Measurements from ENCODE around the gene WDR54.

GRCh38 chr2:74441690-74442482, 20.4 kb downstream of the WDR54 start, which contains the start of gene RTKN:
- TF ChIP-seq BCL3 (IDR thresholded peaks at IDR 0.05; ENCODE audit: borderline replicate concordance, insufficient read depth, low read depth, low read length, poor library complexity, severe bottlenecking): no peak
- TF ChIP-seq NFYB (IDR thresholded peaks at IDR 0.05; ENCODE audit: insufficient read depth, low read depth, low read length): no peak
- no peak for TF ChIP-seq EZH2 (IDR thresholded peaks at IDR 0.05; ENCODE audit: borderline replicate concordance, control insufficient read depth, low read depth, low read length)
- no peak for TF ChIP-seq PBX3 (IDR thresholded peaks at IDR 0.05; ENCODE audit: insufficient replicate concordance, low read depth, low read length)
- no peak for TF ChIP-seq SKIL (IDR thresholded peaks at IDR 0.05; ENCODE audit: low read depth, poor library complexity, severe bottlenecking)
- no peak for TF ChIP-seq BHLHE40 (IDR thresholded peaks at IDR 0.05; ENCODE audit: borderline replicate concordance in 1 of 2, low read depth in 2 of 2, low read length in 1 of 2)
- TF ChIP-seq CREB1 (IDR thresholded peaks at IDR 0.05; ENCODE audit: low read depth): no peak
- no peak for TF ChIP-seq CHD2 (IDR thresholded peaks at IDR 0.05; ENCODE audit: borderline replicate concordance, low read depth, low read length)
- TF ChIP-seq ZNF384 (IDR thresholded peaks at IDR 0.05; ENCODE audit: borderline replicate concordance, low read depth, low read length): no peak
- TF ChIP-seq, protein P1, sequence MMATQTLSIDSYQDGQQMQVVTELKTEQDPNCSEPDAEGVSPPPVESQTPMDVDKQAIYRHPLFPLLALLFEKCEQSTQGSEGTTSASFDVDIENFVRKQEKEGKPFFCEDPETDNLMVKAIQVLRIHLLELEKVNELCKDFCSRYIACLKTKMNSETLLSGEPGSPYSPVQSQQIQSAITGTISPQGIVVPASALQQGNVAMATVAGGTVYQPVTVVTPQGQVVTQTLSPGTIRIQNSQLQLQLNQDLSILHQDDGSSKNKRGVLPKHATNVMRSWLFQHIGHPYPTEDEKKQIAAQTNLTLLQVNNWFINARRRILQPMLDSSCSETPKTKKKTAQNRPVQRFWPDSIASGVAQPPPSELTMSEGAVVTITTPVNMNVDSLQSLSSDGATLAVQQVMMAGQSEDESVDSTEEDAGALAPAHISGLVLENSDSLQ (IDR thresholded peaks at IDR 0.05): no peak
- no peak for TF ChIP-seq BMI1 (IDR thresholded peaks at IDR 0.05; ENCODE audit: borderline replicate concordance)
- TF ChIP-seq, protein P2, sequence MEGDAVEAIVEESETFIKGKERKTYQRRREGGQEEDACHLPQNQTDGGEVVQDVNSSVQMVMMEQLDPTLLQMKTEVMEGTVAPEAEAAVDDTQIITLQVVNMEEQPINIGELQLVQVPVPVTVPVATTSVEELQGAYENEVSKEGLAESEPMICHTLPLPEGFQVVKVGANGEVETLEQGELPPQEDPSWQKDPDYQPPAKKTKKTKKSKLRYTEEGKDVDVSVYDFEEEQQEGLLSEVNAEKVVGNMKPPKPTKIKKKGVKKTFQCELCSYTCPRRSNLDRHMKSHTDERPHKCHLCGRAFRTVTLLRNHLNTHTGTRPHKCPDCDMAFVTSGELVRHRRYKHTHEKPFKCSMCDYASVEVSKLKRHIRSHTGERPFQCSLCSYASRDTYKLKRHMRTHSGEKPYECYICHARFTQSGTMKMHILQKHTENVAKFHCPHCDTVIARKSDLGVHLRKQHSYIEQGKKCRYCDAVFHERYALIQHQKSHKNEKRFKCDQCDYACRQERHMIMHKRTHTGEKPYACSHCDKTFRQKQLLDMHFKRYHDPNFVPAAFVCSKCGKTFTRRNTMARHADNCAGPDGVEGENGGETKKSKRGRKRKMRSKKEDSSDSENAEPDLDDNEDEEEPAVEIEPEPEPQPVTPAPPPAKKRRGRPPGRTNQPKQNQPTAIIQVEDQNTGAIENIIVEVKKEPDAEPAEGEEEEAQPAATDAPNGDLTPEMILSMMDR (IDR thresholded peaks at IDR 0.05 in 2 of 3, conservative IDR thresholded peaks at IDR 0.05 in 1 of 3; ENCODE audit: control insufficient read depth in 2 of 3, extremely low read depth in 1 of 3, insufficient read depth in 1 of 3, low read depth in 3 of 3, low read length in 3 of 3): no peak
- no peak for TF ChIP-seq RELA (IDR thresholded peaks at IDR 0.05; ENCODE audit: borderline replicate concordance, partially characterized antibody)

All from GM12878 (cell line).